PC-3 (cell line): Measurements from ENCODE around the gene CPNE7. TPM values are rescaled to one million over a fixed set of nuclear protein-coding genes. Genes with fewer than 3 reads are reported as not detected.
A peak's percentile ranks its signal among the peaks of the same experiment; 100 is the strongest.

Source experiments
- ATAC-seq: fragments of 200-7000 bp; cut with Tn5 transposase; 2 replicates; pipeline ENCODE4 v1.9.1; 2020; ENCODE audit warnings: mild to moderate bottlenecking, moderate library complexity
- BruUV-seq: library from RNA; stranded (reverse); fragments of 400-500 nt; replicated peaks from 2 replicates; lab custom pipeline; 2021; lab: Mats Ljungman, UMichigan
- CTCF ChIA-PET: fragments of 300-600 bp; sonication (Branson Sonifier 250); formaldehyde crosslinking; loops from one replicate; lab custom pipeline; 2022; ENCODE audit warnings: antibody characterized with exemption; lab: Charles Lee
- POLR2A ChIA-PET: fragments of 300-600 bp; sonication (Branson Sonifier 250); formaldehyde crosslinking; loops from one replicate; lab custom pipeline; 2022; ENCODE audit warnings: antibody characterized with exemption; ENCODE audit not compliant: unreplicated experiment; lab: Charles Lee
- DNase-seq: peaks from one replicate; pipeline ENCODE4 v3.0.0-alpha.2; 2015
- H2AFZ ChIP-seq: fragments of 300-600 bp; sonication (generic); 2 replicates; pipeline ENCODE4 v1.6.0; 2016; ENCODE audit warnings: antibody characterized with exemption, low read length
- H3F3A ChIP-seq: fragments of 300-600 bp; sonication (generic); one replicate; pipeline ENCODE4 v1.6.0; 2017; ENCODE audit warnings: antibody characterized with exemption, low read length, control low read depth, mild to moderate bottlenecking; ENCODE audit not compliant: unreplicated experiment
- H3K27ac ChIP-seq: fragments of 300-600 bp; sonication (generic); 2 replicates; pipeline ENCODE4 v1.5.1; 2016; ENCODE audit warnings: mild to moderate bottlenecking, low read length
- H3K27me3 ChIP-seq: fragments of 300-600 bp; sonication (generic); 2 replicates; pipeline ENCODE4 v1.6.1; 2016; ENCODE audit warnings: low read length, mixed read lengths
- H3K36me3 ChIP-seq: fragments of 300-600 bp; sonication (generic); 2 replicates; pipeline ENCODE4 v1.6.1; 2016; ENCODE audit warnings: low read depth, mixed run types, low read length, mixed read lengths
- H3K4me1 ChIP-seq: fragments of 300-600 bp; sonication (generic); 2 replicates; pipeline ENCODE4 v1.5.1; 2016; ENCODE audit warnings: low read length; ENCODE audit not compliant: insufficient read depth
- H3K4me2 ChIP-seq: fragments of 300-600 bp; sonication (generic); 2 replicates; pipeline ENCODE4 v1.6.0; 2016; ENCODE audit warnings: low read length
- H3K4me3 ChIP-seq: fragments of 300-600 bp; sonication (generic); 2 replicates; pipeline ENCODE4 v1.5.1; 2016; ENCODE audit warnings: mild to moderate bottlenecking, low read length, mixed read lengths
- H3K79me2 ChIP-seq: fragments of 300-600 bp; sonication (generic); 2 replicates; pipeline ENCODE4 v1.6.1; 2017; ENCODE audit warnings: low read length, mixed read lengths
- H3K9ac ChIP-seq: fragments of 300-600 bp; sonication (generic); 2 replicates; pipeline ENCODE4 v1.6.0; 2016; ENCODE audit warnings: mild to moderate bottlenecking, low read length
- H3K9me2 ChIP-seq: fragments of 300-600 bp; sonication (generic); replicated peaks from 2 replicates; pipeline ENCODE4 v1.6.1; 2016; ENCODE audit warnings: mixed run types, low read length, mixed read lengths
- H3K9me3 ChIP-seq: fragments of 300-600 bp; sonication (generic); 2 replicates; pipeline ENCODE4 v1.6.1; 2016; ENCODE audit warnings: low read length, mixed read lengths
- H4K20me1 ChIP-seq: fragments of 300-600 bp; sonication (generic); 2 replicates; pipeline ENCODE4 v1.6.1; 2016; ENCODE audit warnings: low read length, mixed read lengths
- EZH2 ChIP-seq: fragments of 300-600 bp; sonication (generic); IDR thresholded peaks from one replicate; pipeline ENCODE4 v1.6.1; 2017; ENCODE audit warnings: antibody characterized with exemption, mild to moderate bottlenecking, low read length; ENCODE audit not compliant: unreplicated experiment
- EZH2phosphoT487 ChIP-seq: fragments of 300-600 bp; sonication (generic); IDR thresholded peaks from 2 replicates; pipeline ENCODE4 v1.6.1; 2018; ENCODE audit warnings: mild to moderate bottlenecking, antibody characterized with exemption, low read length, borderline replicate concordance
- intact Hi-C: fragments of 100-400 bp; cut with micrococcal nuclease; formaldehyde crosslinking; loops from 2 replicates; pipeline ENCODE4 v1.9.0; 2023
- total RNA-seq: library from RNA; depleted of rRNA; stranded (reverse); fragments of >200 nt; gene quantifications from 2 replicates; pipeline ENCODE4 v1.2.3, GENCODE V29; 2014
- TF ChIP-seq, protein P1 (sequence below): fragments of 300-600 bp; sonication (generic); conservative IDR thresholded peaks from 2 replicates; pipeline ENCODE4 v1.5.1; 2017; ENCODE audit warnings: antibody characterized with exemption, low read depth, mild to moderate bottlenecking, low read length

CPNE7 gene
- total RNA-seq, 1 experiment from 2014 or later: 29.7 TPM

DNA sequence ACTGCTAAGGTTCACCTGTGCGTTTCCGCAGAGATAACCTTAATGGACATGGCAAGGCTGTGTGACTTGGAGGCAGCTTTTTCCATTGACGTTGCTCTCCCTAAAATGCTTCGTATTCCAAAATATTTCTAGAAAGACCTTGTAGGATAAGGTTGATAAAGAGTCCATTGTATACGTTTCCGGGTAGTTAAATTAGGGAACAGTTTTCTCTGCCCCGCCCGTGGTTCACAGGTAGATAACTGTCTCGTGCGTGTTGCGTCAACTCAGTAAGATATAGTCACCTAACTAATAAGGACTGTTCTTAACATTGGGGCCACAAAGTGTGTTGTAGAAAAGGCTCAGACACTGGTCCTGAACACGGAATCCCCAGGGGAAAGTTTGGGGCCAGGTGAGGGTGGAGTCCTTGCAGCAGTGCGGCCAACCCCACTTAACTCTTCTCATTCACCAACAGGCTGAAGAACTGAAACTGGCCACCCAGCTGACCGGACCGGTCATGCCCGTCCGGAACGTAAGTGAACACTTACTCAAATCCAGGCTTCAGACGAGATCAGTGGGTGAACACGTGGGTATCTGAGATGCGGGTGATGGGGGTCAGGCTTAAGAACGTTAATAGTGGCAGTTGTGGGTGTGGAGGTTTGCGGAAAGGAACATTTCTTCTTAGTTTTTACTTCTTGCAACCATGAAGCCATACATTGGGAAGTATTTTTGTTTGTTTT, 13.5 kb upstream of the CPNE7 start:
- Histone ChIP-seq H2AFZ (no peak overlapping the region), H3K9me2 (no peaks in the 10 kb centered on the region), H3K27ac (peak overlapping the region; percentile 23; the same call in 1 of the 2 replicates), H3F3A (peaks cover 19% of the 10 kb centered on the region), H3K9ac (peak overlapping the region; percentile 99), H3K4me2 (peak overlapping the region; percentile 99), H4K20me1 (peaks cover 41% of the 10 kb centered on the region), H3K27me3 (no peaks in the 10 kb centered on the region), H3K36me3 (peaks cover 41% of the 10 kb centered on the region), H3K4me3 (peak overlapping the region; percentile 99), H3K9me3 (no peaks in the 10 kb centered on the region), H3K4me1 (peaks cover 52% of the 10 kb centered on the region), H3K79me2 (peaks cover 41% of the 10 kb centered on the region)
- ChIA-PET CTCF (no interaction called here), POLR2A (no interaction called here)
- intact Hi-C loops: no loop called here
- TF ChIP-seq EZH2: no peak
- TF ChIP-seq, protein P1, sequence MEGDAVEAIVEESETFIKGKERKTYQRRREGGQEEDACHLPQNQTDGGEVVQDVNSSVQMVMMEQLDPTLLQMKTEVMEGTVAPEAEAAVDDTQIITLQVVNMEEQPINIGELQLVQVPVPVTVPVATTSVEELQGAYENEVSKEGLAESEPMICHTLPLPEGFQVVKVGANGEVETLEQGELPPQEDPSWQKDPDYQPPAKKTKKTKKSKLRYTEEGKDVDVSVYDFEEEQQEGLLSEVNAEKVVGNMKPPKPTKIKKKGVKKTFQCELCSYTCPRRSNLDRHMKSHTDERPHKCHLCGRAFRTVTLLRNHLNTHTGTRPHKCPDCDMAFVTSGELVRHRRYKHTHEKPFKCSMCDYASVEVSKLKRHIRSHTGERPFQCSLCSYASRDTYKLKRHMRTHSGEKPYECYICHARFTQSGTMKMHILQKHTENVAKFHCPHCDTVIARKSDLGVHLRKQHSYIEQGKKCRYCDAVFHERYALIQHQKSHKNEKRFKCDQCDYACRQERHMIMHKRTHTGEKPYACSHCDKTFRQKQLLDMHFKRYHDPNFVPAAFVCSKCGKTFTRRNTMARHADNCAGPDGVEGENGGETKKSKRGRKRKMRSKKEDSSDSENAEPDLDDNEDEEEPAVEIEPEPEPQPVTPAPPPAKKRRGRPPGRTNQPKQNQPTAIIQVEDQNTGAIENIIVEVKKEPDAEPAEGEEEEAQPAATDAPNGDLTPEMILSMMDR: no peak
- TF ChIP-seq EZH2phosphoT487: no peak
- TSS peak; percentile 44 for BruUV-seq
- peak; percentile 40 for DNase-seq
- no peak for ATAC-seq

DNA sequence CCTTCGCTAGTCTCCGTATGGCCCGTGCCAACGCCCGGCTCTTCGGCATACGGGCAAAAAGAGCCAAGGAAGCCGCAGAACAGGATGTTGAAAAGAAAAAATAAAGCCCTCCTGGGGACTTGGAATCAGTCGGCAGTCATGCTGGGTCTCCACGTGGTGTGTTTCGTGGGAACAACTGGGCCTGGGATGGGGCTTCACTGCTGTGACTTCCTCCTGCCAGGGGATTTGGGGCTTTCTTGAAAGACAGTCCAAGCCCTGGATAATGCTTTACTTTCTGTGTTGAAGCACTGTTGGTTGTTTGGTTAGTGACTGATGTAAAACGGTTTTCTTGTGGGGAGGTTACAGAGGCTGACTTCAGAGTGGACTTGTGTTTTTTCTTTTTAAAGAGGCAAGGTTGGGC, 12.6 kb upstream of the CPNE7 start:
- BruUV-seq: no TSS peak
- Histone ChIP-seq H2AFZ (no peak overlapping the region), H3K4me1 (peaks cover 49% of the 10 kb centered on the region), H3K79me2 (peaks cover 41% of the 10 kb centered on the region), H4K20me1 (peaks cover 41% of the 10 kb centered on the region), H3K4me3 (peak overlapping the region; percentile 99), H3K27me3 (no peaks in the 10 kb centered on the region), H3K9ac (peak overlapping the region; percentile 99; the same call in 1 of the 2 replicates), H3K4me2 (peak overlapping the region; percentile 99), H3K27ac (peak overlapping the region; percentile 23; the same call in 1 of the 2 replicates), H3K9me2 (no peaks in the 10 kb centered on the region), H3F3A (peaks cover 19% of the 10 kb centered on the region), H3K36me3 (peaks cover 38% of the 10 kb centered on the region), H3K9me3 (no peaks in the 10 kb centered on the region)
- ATAC-seq: no peak
- intact Hi-C loops: no loop called here
- TF ChIP-seq, protein P1: no peak
- TF ChIP-seq EZH2 (no peak), EZH2phosphoT487 (no peak)
- POLR2A ChIA-PET: no interaction called here
- CTCF ChIA-PET: no interaction called here
- DNase-seq: no peak
